HepG2 (cell line): ENCODE data around the gene CCDC177. TPM values are rescaled to one million over a fixed set of nuclear protein-coding genes. Genes with fewer than 3 reads are reported as not detected.

ENCODE experiments used
- ATF3 ChIP-seq: sonication (generic); formaldehyde crosslinking; IDR thresholded peaks from 2 replicates; pipeline ENCODE4 v1.4.0; 2020; ENCODE audit warnings: missing genetic modification reagents
- CAMTA2 ChIP-seq: sonication (generic); formaldehyde crosslinking; IDR thresholded peaks from 2 replicates; pipeline ENCODE4 v1.4.0; 2020; ENCODE audit warnings: mild to moderate bottlenecking, missing genetic modification reagents, borderline replicate concordance
- CREB1 ChIP-seq, 2 experiments: fragments of 450-650 bp in 1 of 2; IDR thresholded peaks; 2 replicates each; pipeline ENCODE4 v1.6.1; 2016 to 2017; ENCODE audit warnings: control low read depth in 1 of 2, mild to moderate bottlenecking in 1 of 2, missing compliant biosample characterization in 1 of 2, missing genetic modification characterization in 1 of 2
- DBP ChIP-seq: sonication (generic); formaldehyde crosslinking; IDR thresholded peaks from 2 replicates; pipeline ENCODE4 v1.4.0; 2020; ENCODE audit warnings: missing genetic modification reagents; ENCODE audit errors: not compliant biosample characterization
- E2F2 ChIP-seq: sonication (generic); formaldehyde crosslinking; IDR thresholded peaks from 2 replicates; pipeline ENCODE4 v1.4.0; 2020; ENCODE audit warnings: missing genetic modification reagents, borderline replicate concordance
- GATAD2A ChIP-seq: IDR thresholded peaks from 2 replicates; pipeline ENCODE4 v1.6.1; 2016
- MATR3 ChIP-seq: sonication (generic); formaldehyde crosslinking; IDR thresholded peaks from 2 replicates; pipeline ENCODE4 v1.4.0; 2020; ENCODE audit warnings: missing genetic modification reagents
- MXI1 ChIP-seq: IDR thresholded peaks from 3 replicates; pipeline ENCODE4 v1.6.1; 2012; ENCODE audit warnings: low read depth, low read length, inconsistent platforms, borderline replicate concordance
- NFE2 ChIP-seq: sonication (generic); formaldehyde crosslinking; IDR thresholded peaks from 2 replicates; pipeline ENCODE4 v1.4.0; 2020; ENCODE audit warnings: missing genetic modification reagents
- RFX1 ChIP-seq: fragments of 450-650 bp; IDR thresholded peaks from 2 replicates; pipeline ENCODE4 v1.6.1; 2017
- RXRB ChIP-seq: IDR thresholded peaks from 2 replicates; pipeline ENCODE4 v1.6.1; 2016; ENCODE audit warnings: borderline replicate concordance, missing genetic modification reagents, missing compliant biosample characterization
- SAP130 ChIP-seq: IDR thresholded peaks from 2 replicates; pipeline ENCODE4 v1.6.1; 2016; ENCODE audit warnings: low read depth
- SP4 ChIP-seq: sonication (generic); formaldehyde crosslinking; IDR thresholded peaks from 2 replicates; pipeline ENCODE4 v1.8.1; 2023; ENCODE audit warnings: mild to moderate bottlenecking, missing genetic modification reagents
- STAG1 ChIP-seq: sonication (generic); formaldehyde crosslinking; IDR thresholded peaks from 2 replicates; pipeline ENCODE4 v1.4.0; 2020; ENCODE audit warnings: missing genetic modification reagents
- STAT6 ChIP-seq: sonication (generic); formaldehyde crosslinking; IDR thresholded peaks from 2 replicates; pipeline ENCODE4 v1.4.0; 2020; ENCODE audit warnings: missing genetic modification reagents, mild to moderate bottlenecking, borderline replicate concordance
- TARDBP ChIP-seq: sonication (generic); formaldehyde crosslinking; IDR thresholded peaks from 2 replicates; pipeline ENCODE4 v1.8.0; 2022; ENCODE audit warnings: mild to moderate bottlenecking, missing genetic modification reagents
- TMF1 ChIP-seq: sonication (generic); formaldehyde crosslinking; IDR thresholded peaks from 2 replicates; pipeline ENCODE4 v1.8.1; 2022; ENCODE audit warnings: low read depth, missing genetic modification reagents
- U2AF2 ChIP-seq: fragments of 200-400 bp; formaldehyde crosslinking; IDR thresholded peaks from 2 replicates; pipeline ENCODE4 v1.6.1; 2017; ENCODE audit warnings: low read depth, mild to moderate bottlenecking, low read length
- ZBTB7A ChIP-seq: sonication (generic); formaldehyde crosslinking; IDR thresholded peaks from 2 replicates; pipeline ENCODE4 v1.8.0; 2022; ENCODE audit warnings: mild to moderate bottlenecking, missing genetic modification reagents
- ZNF224 ChIP-seq: sonication (generic); formaldehyde crosslinking; IDR thresholded peaks from 2 replicates; pipeline ENCODE4 v1.5.0; 2020; ENCODE audit warnings: mild to moderate bottlenecking, missing genetic modification reagents
- ZNF746 ChIP-seq: sonication (generic); formaldehyde crosslinking; IDR thresholded peaks from 2 replicates; pipeline ENCODE4 v1.8.0; 2022; ENCODE audit warnings: mild to moderate bottlenecking, missing genetic modification reagents
- ZUFSP ChIP-seq: sonication (generic); formaldehyde crosslinking; IDR thresholded peaks from 2 replicates; pipeline ENCODE4 v1.9.0; 2021; ENCODE audit warnings: missing genetic modification reagents, mild to moderate bottlenecking, borderline replicate concordance
- polyA plus RNA-seq, 8 experiments: library from polyadenylated mRNA; depleted of rRNA in 3 of 8; stranded (reverse) in 7 of 8; unstranded in 1 of 8; fragments of >200 nt; fragmentation: Illumina TruSeq in 4 of 8; extraction: Trizol in 4 of 8; gene quantifications; 2 replicates each; pipeline versions ENCODE4 v1.2.1 to v1.2.3, GENCODE V29; 2011 to 2016; ENCODE audit warnings: low read depth in 4 of 8, missing spikeins in 1 of 8, mixed read lengths in 1 of 8; ENCODE audit not compliant: insufficient read depth in 1 of 8
- total RNA-seq, 5 experiments: library from RNA; depleted of rRNA; stranded (reverse); fragments of >200 nt; fragmentation: Illumina TruSeq; extraction: Trizol; gene quantifications; 2 replicates each; pipeline ENCODE4 v1.2.3, GENCODE V29; 2016; ENCODE audit warnings: low read depth in 1 of 5

CCDC177 gene
- total and polyA plus RNA-seq, 2 of the 13 experiments (the other 11 are each of a cell fraction or from before 2014, with no cell fraction given), result not detected

- TF ChIP-seq STAT6 (no peak), ZUFSP (CRISPR knock-in tag) (no peak), MXI1 (0 out of 3 replicates have a peak, but pooled peaks have one; percentile 26), RXRB (CRISPR knock-in tag) (peak; percentile 75), GATAD2A (CRISPR knock-in tag) (peak; percentile 84), SP4 (CRISPR knock-in tag) (0 out of 2 replicates have a peak, but pooled peaks have one; percentile 30), NFE2 (CRISPR knock-in tag) (no peak), ZBTB7A (CRISPR knock-in tag) (no peak), ZNF224 (CRISPR knock-in tag) (no peak), TMF1 (no peak), TARDBP (CRISPR knock-in tag) (0 out of 2 replicates have a peak, but pooled peaks have one; percentile 24), DBP (CRISPR knock-in tag) (no peak), ZNF746 (no peak), RFX1 (peak; percentile 27; the same call in 1 of the 2 replicates), MATR3 (no peak), CREB1 (IDR thresholded peaks at IDR 0.05) (0 out of 2 replicates have a peak, but pooled peaks have one; percentile 23), CREB1 (CRISPR knock-in tag; IDR thresholded peaks at IDR 0.05) (no peak), SAP130 (CRISPR knock-in tag) (peak; percentile 64), ATF3 (CRISPR knock-in tag) (peak; percentile 96), U2AF2 (no peak), STAG1 (no peak; the same call in none of the 2 replicates), CAMTA2 (no peak), E2F2 (no peak)
Observed at GRCh38 chr14:69606258-69607184, 31.9 kb upstream of the CCDC177 start (continued).
